Natural killer cell (primary cell): ENCODE data around the gene TMEM132A. TPM values are rescaled to one million over a fixed set of nuclear protein-coding genes. Genes with fewer than 3 reads are reported as not detected.

Experiments
- ATAC-seq, 3 donors: fragments of 150-1000 bp in 2 of 3; fragments of 200-7000 bp in 1 of 3; cut with Tn5 transposase; 1 replicate in 1 of 3; 2 replicates in 2 of 3; pipeline ENCODE4 v1.10.0; 2021; ENCODE audit warnings: mild to moderate bottlenecking in 2 of 3, moderate library complexity in 2 of 3
- DNase-seq, 2 donors: peaks; one replicate each; pipeline versions ENCODE4 v3.0.0 to v3.0.0-alpha.2; 2013 to 2021; ENCODE audit warnings: mixed read lengths in 1 of 2
- H3K27ac ChIP-seq: one replicate; pipeline ENCODE4 v1.5.1; 2013; ENCODE audit warnings: mild to moderate bottlenecking, low read length
- H3K27me3 ChIP-seq: one replicate; pipeline ENCODE4 v1.6.1; 2013; ENCODE audit warnings: low read length; ENCODE audit not compliant: control insufficient read depth, insufficient read depth
- H3K36me3 ChIP-seq: one replicate; pipeline ENCODE4 v1.6.1; 2013; ENCODE audit warnings: low read length; ENCODE audit not compliant: control insufficient read depth, insufficient read depth
- H3K4me1 ChIP-seq: one replicate; pipeline ENCODE4 v1.6.1; 2013; ENCODE audit warnings: low read length; ENCODE audit not compliant: control insufficient read depth, insufficient read depth
- H3K4me3 ChIP-seq: one replicate; pipeline ENCODE4 v1.5.1; 2013; ENCODE audit warnings: low read length
- H3K9me3 ChIP-seq: one replicate; pipeline ENCODE4 v1.6.1; 2013; ENCODE audit warnings: low read length; ENCODE audit not compliant: control insufficient read depth, insufficient read depth
- H3K27ac Mint-ChIP-seq, 2 donors: one replicate each; pipeline ENCODE4 v1.8.0; 2022; ENCODE audit warnings: mild to moderate bottlenecking in 2 of 2, mixed read lengths in 2 of 2, moderate library complexity in 1 of 2
- H3K27me3 Mint-ChIP-seq, 2 donors: one replicate each; pipeline ENCODE4 v1.8.0; 2022; ENCODE audit warnings: low read depth in 2 of 2, mixed read lengths in 2 of 2
- H3K36me3 Mint-ChIP-seq: one replicate; pipeline ENCODE4 v1.8.0; 2022; ENCODE audit warnings: mixed read lengths
- H3K4me1 Mint-ChIP-seq, 2 donors: one replicate each; pipeline ENCODE4 v1.8.0; 2022; ENCODE audit warnings: mixed read lengths in 2 of 2
- H3K4me3 Mint-ChIP-seq: one replicate; pipeline ENCODE4 v1.8.0; 2022; ENCODE audit warnings: mild to moderate bottlenecking, moderate library complexity, mixed read lengths
- H3K9me3 Mint-ChIP-seq, 2 donors: one replicate each; pipeline ENCODE4 v1.8.0; 2022; ENCODE audit warnings: mixed read lengths in 2 of 2
- WGBS: methylation state at CpG from one replicate; pipeline ENCODE4 v1.1.7; 2013; ENCODE audit warnings: missing lambda C conversion rate; ENCODE audit not compliant: insufficient coverage; 5-methylcytosine and 5-hydroxymethylcytosine counted together
- intact Hi-C: fragments of 100-400 bp; cut with micrococcal nuclease; formaldehyde crosslinking; loops from one replicate; pipeline ENCODE4 v1.14.2; 2022
- total RNA-seq, 4 donors: library from RNA; stranded (reverse); fragments of 120-200 nt in 1 of 4; gene quantifications; one replicate each; pipeline versions ENCODE4 v1.2.3 to v1.2.4, GENCODE V29; 2013 to 2022
- TF ChIP-seq, protein P1 (sequence below): fragments of 200-600 bp; IDR thresholded peaks from one replicate; pipeline ENCODE4 v1.8.0; 2022; ENCODE audit warnings: antibody characterized with exemption

TMEM132A gene
- total RNA-seq, 3 donors from 2014 or later (not counting 1 experiment from before 2014, with no cell fraction given), result not detected

DNA sequence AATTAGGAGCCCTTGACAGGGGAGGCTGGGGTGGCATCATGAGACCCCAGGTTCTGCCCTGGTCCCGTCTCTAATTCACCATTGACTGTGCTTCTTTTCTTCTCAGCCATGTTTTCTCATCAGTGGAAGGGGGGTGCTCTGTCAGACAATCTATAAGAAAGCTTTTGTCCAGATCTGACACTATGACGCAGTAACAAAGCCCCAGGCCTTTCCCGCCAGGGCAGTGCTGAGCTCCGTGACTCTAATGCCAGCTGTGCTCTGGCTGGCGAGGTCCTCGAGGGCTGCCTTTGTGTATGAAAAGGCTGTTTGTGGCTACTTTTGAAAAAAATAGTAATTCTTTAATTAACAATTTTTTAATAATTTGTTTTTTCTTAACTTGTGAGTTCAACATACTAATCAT is 50.5 kb downstream of the TMEM132A start:
- no peaks in the 10 kb centered on the region for H3K36me3 ChIP-seq
- Mint-ChIP-seq H3K27me3 (peaks cover 0 to 3% of the 10 kb centered on the region in 2 donors), H3K27ac (peak overlapping the region in 1 of 2 donors; percentile 38), H3K4me1 (peaks cover 44 to 74% of the 10 kb centered on the region in 2 donors), H3K9me3 (no peaks in the 10 kb centered on the region), H3K36me3 (no peaks in the 10 kb centered on the region), H3K4me3 (peak overlapping the region; percentile 58)
- ATAC-seq (no peak), DNase-seq (peak in 1 of 2 donors; percentile 51)
- TF ChIP-seq, protein P1, sequence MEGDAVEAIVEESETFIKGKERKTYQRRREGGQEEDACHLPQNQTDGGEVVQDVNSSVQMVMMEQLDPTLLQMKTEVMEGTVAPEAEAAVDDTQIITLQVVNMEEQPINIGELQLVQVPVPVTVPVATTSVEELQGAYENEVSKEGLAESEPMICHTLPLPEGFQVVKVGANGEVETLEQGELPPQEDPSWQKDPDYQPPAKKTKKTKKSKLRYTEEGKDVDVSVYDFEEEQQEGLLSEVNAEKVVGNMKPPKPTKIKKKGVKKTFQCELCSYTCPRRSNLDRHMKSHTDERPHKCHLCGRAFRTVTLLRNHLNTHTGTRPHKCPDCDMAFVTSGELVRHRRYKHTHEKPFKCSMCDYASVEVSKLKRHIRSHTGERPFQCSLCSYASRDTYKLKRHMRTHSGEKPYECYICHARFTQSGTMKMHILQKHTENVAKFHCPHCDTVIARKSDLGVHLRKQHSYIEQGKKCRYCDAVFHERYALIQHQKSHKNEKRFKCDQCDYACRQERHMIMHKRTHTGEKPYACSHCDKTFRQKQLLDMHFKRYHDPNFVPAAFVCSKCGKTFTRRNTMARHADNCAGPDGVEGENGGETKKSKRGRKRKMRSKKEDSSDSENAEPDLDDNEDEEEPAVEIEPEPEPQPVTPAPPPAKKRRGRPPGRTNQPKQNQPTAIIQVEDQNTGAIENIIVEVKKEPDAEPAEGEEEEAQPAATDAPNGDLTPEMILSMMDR, result no peak
- intact Hi-C loops, result no loop called here
- H3K27ac ChIP-seq, result peak overlapping the region; percentile 53
- no peaks in the 10 kb centered on the region for H3K27me3 ChIP-seq
- H3K4me3 ChIP-seq, result no peak overlapping the region
- peaks cover 75% of the 10 kb centered on the region for H3K4me1 ChIP-seq
- H3K9me3 ChIP-seq, result no peaks in the 10 kb centered on the region
- 79% methylated on average over 6 of the region's 6 CpGs for WGBS

DNA sequence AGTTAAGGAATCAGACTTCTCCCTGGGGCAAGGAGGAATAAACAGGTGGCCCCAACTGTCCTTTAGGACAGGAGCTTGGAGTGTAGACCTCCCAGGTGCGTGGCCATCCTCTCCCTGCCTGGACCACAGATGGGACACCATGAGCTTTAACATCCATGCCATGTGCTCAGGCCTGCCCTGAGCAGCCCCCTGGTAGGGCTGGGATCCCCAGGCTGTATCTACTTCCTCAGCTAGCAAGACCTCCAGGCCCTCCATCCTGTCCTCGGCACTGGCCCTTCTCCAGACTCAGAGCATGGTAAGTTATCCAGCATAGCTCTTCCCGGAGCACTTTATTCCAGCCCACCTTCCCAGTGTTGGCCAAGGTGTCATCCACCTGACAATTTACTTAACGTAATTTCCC is 53.0 kb downstream of the TMEM132A start:
- Mint-ChIP-seq H3K9me3 (no peaks in the 10 kb centered on the region), H3K27me3 (no peaks in the 10 kb centered on the region), H3K36me3 (no peaks in the 10 kb centered on the region), H3K4me1 (peaks cover 22 to 56% of the 10 kb centered on the region in 2 donors), H3K4me3 (peak overlapping the region; percentile 73), H3K27ac (peak overlapping the region in 1 of 2 donors; percentile 88)
- peaks cover 77% of the 10 kb centered on the region for H3K4me1 ChIP-seq
- ATAC-seq (no peak), DNase-seq (no peak)
- TF ChIP-seq, protein P1, result no peak
- H3K36me3 ChIP-seq, result no peaks in the 10 kb centered on the region
- H3K27me3 ChIP-seq, result no peaks in the 10 kb centered on the region
- H3K9me3 ChIP-seq, result no peaks in the 10 kb centered on the region
- H3K4me3 ChIP-seq, result no peak overlapping the region
- intact Hi-C loops, result no loop called here
- 85% methylated on average over 4 of the region's 4 CpGs for WGBS
- peak overlapping the region; percentile 5 for H3K27ac ChIP-seq

DNA sequence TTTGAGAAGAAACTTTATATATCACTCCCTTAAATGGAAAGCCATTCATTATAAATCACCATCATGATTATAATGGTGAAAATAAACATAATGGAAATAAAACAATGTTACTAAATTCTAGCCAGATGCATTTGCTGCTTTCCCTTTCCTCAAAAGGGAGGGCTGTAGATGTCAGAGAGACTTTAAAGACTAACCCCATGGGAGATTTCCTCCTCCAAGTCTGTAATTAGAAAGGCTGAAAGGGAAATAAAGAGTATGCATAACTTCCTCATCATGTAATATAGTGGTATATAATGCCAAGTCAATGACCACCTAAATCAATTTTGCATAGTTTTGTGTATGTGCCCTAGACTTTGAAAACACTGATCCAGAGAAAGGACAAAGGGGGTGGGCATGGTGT is 53.6 kb downstream of the TMEM132A start:
- peak overlapping the region; percentile 73 for H3K4me3 Mint-ChIP-seq
- Histone ChIP-seq H3K27me3 (no peaks in the 10 kb centered on the region), H3K9me3 (no peaks in the 10 kb centered on the region), H3K27ac (peak overlapping the region; percentile 64), H3K36me3 (peaks cover 2% of the 10 kb centered on the region), H3K4me3 (no peak overlapping the region), H3K4me1 (peaks cover 76% of the 10 kb centered on the region)
- intact Hi-C loops, result no loop called here
- H3K27ac Mint-ChIP-seq, result peak overlapping the region in 1 of 2 donors; percentile 88
- no peak for ATAC-seq
- peaks cover 19 to 50% of the 10 kb centered on the region in 2 donors for H3K4me1 Mint-ChIP-seq
- DNase-seq, result no peak
- no peaks in the 10 kb centered on the region for H3K36me3 Mint-ChIP-seq
- TF ChIP-seq, protein P1, result no peak
- H3K27me3 Mint-ChIP-seq, result no peaks in the 10 kb centered on the region
- no peaks in the 10 kb centered on the region for H3K9me3 Mint-ChIP-seq
